HEK293 (cell line): Measurements from ENCODE around the gene OR4C11.

Source experiments
- CTCF ChIA-PET: fragments of 350-600 bp; formaldehyde crosslinking; extraction: SDS; loops from one replicate; lab custom pipeline; 2021; ENCODE audit warnings: antibody characterized with exemption; lab: Yijun Ruan, JAX
- POLR2A ChIA-PET: fragments of 300-600 bp; formaldehyde crosslinking; extraction: SDS; loops from one replicate; lab custom pipeline; 2020; ENCODE audit warnings: antibody characterized with exemption, inconsistent platforms; lab: Yijun Ruan, JAX
- H3K27ac ChIP-seq: fragments of 200-500 bp; sonication (Bioruptor generic); 2 replicates; pipeline ENCODE4 v1.5.1; 2014; ENCODE audit warnings: low read depth, low read length, control low read depth, inconsistent platforms; ENCODE audit errors: extremely low read depth
- H3K36me3 ChIP-seq, 2 experiments: fragments of 200-500 bp in 1 of 2; sonication (Bioruptor generic) in 1 of 2; 1 replicate in 1 of 2; 2 replicates in 1 of 2; pipeline ENCODE4 v1.5.1; 2014 to 2017; ENCODE audit warnings: inconsistent platforms in 2 of 2, low read length in 2 of 2; ENCODE audit not compliant: control insufficient read depth in 2 of 2, insufficient read depth in 1 of 2
- H3K4me1 ChIP-seq: fragments of 200-500 bp; sonication (Bioruptor generic); 2 replicates; pipeline ENCODE4 v1.5.1; 2014; ENCODE audit warnings: mild to moderate bottlenecking, low read length, inconsistent platforms; ENCODE audit not compliant: control insufficient read depth, insufficient read depth
- H3K4me3 ChIP-seq: 2 replicates; pipeline ENCODE4 v1.5.1; 2011; ENCODE audit warnings: low read depth, mild to moderate bottlenecking, control low read depth, low read length, moderate library complexity
- H3K9me3 ChIP-seq: fragments of 200-500 bp; sonication (Bioruptor generic); 2 replicates; pipeline ENCODE4 v1.5.1; 2014; ENCODE audit warnings: low read depth, low read length, inconsistent platforms; ENCODE audit not compliant: control insufficient read depth, insufficient read depth
- HOXD13 ChIP-seq: sonication (generic); formaldehyde crosslinking; IDR thresholded peaks from 2 replicates; pipeline ENCODE4 v1.8.0; 2022; ENCODE audit warnings: missing genetic modification reagents, borderline replicate concordance
- RBAK ChIP-seq: fragments of 450-650 bp; formaldehyde crosslinking; IDR thresholded peaks from 2 replicates; pipeline ENCODE4 v1.5.1; 2016; ENCODE audit warnings: missing biosample characterization, missing genetic modification characterization
- ZBTB6 ChIP-seq: fragments of 450-650 bp; formaldehyde crosslinking; IDR thresholded peaks from 2 replicates; pipeline ENCODE4 v1.5.1; 2017; ENCODE audit warnings: missing biosample characterization, missing genetic modification characterization
- ZFP37 ChIP-seq: fragments of 450-650 bp; formaldehyde crosslinking; IDR thresholded peaks from 2 replicates; pipeline ENCODE4 v1.5.1; 2016; ENCODE audit warnings: missing biosample characterization, missing genetic modification characterization
- ZFP41 ChIP-seq: fragments of 450-650 bp; formaldehyde crosslinking; IDR thresholded peaks from 2 replicates; pipeline ENCODE4 v1.5.1; 2016; ENCODE audit warnings: missing biosample characterization, missing genetic modification characterization, borderline replicate concordance
- ZFP69B ChIP-seq: fragments of 450-650 bp; formaldehyde crosslinking; IDR thresholded peaks from 2 replicates; pipeline ENCODE4 v1.5.1; 2016; ENCODE audit warnings: missing biosample characterization, missing genetic modification characterization
- ZNF138 ChIP-seq: fragments of 450-650 bp; formaldehyde crosslinking; IDR thresholded peaks from 2 replicates; pipeline ENCODE4 v1.5.1; 2016; ENCODE audit warnings: missing biosample characterization, missing genetic modification characterization, borderline replicate concordance
- ZNF140 ChIP-seq: fragments of 450-650 bp; formaldehyde crosslinking; IDR thresholded peaks from 2 replicates; pipeline ENCODE4 v1.5.1; 2016; ENCODE audit warnings: missing biosample characterization, missing genetic modification characterization
- ZNF2 ChIP-seq: fragments of 450-650 bp; formaldehyde crosslinking; IDR thresholded peaks from 2 replicates; pipeline ENCODE4 v1.5.1; 2016; ENCODE audit warnings: missing biosample characterization, missing genetic modification characterization
- ZNF202 ChIP-seq: fragments of 450-650 bp; formaldehyde crosslinking; IDR thresholded peaks from 2 replicates; pipeline ENCODE4 v1.5.1; 2016; ENCODE audit warnings: missing biosample characterization, missing genetic modification characterization, borderline replicate concordance
- ZNF280D ChIP-seq: fragments of 450-650 bp; formaldehyde crosslinking; IDR thresholded peaks from 2 replicates; pipeline ENCODE4 v1.5.1; 2016; ENCODE audit warnings: missing biosample characterization, missing genetic modification characterization
- ZNF350 ChIP-seq: fragments of 450-650 bp; formaldehyde crosslinking; IDR thresholded peaks from 2 replicates; pipeline ENCODE4 v1.5.0; 2017; ENCODE audit warnings: missing biosample characterization, mild to moderate bottlenecking, missing genetic modification characterization
- ZNF449 ChIP-seq: fragments of 450-650 bp; formaldehyde crosslinking; IDR thresholded peaks from 2 replicates; pipeline ENCODE4 v1.5.1; 2017; ENCODE audit warnings: missing biosample characterization, mild to moderate bottlenecking, missing genetic modification characterization, moderate library complexity
- ZNF501 ChIP-seq: fragments of 450-650 bp; formaldehyde crosslinking; IDR thresholded peaks from 2 replicates; pipeline ENCODE4 v1.5.1; 2016; ENCODE audit warnings: missing biosample characterization, missing genetic modification characterization
- ZNF561 ChIP-seq: fragments of 450-650 bp; IDR thresholded peaks from 2 replicates; pipeline ENCODE4 v1.5.1; 2018; ENCODE audit warnings: missing biosample characterization, missing genetic modification characterization, borderline replicate concordance
- ZNF658 ChIP-seq: fragments of 450-650 bp; formaldehyde crosslinking; IDR thresholded peaks from 2 replicates; pipeline ENCODE4; 2016; ENCODE audit warnings: missing biosample characterization, missing genetic modification characterization
- ZSCAN16 ChIP-seq: fragments of 450-650 bp; formaldehyde crosslinking; IDR thresholded peaks from 2 replicates; pipeline ENCODE4 v1.5.1; 2016; ENCODE audit warnings: missing biosample characterization, missing genetic modification characterization
- TF ChIP-seq, protein P1 (sequence below): fragments of 450-650 bp; formaldehyde crosslinking; IDR thresholded peaks from 2 replicates; pipeline ENCODE4 v1.5.1; 2016; ENCODE audit warnings: missing biosample characterization, missing genetic modification characterization
- TF ChIP-seq, protein P2 (sequence below): fragments of 450-650 bp; formaldehyde crosslinking; IDR thresholded peaks from 2 replicates; pipeline ENCODE4 v1.5.1; 2016; ENCODE audit warnings: missing biosample characterization, missing genetic modification characterization
- TF ChIP-seq, protein P3 (sequence below): fragments of 450-650 bp; formaldehyde crosslinking; IDR thresholded peaks from 2 replicates; pipeline ENCODE4 v1.5.0; 2017; ENCODE audit warnings: missing biosample characterization, missing genetic modification characterization, borderline replicate concordance

The OR4C11 gene

GRCh38 chr11:55624531-55624930, 17.1 kb upstream of the OR4C11 start:
- ChIA-PET POLR2A (no interaction called here), CTCF (no interaction called here)
- H3K4me3 ChIP-seq, result no peak overlapping the region
- TF ChIP-seq ZSCAN16 (tag by site-specific recombination) (no peak), ZFP41 (tag by site-specific recombination) (no peak), ZBTB6 (tag by site-specific recombination) (no peak), ZNF202 (tag by site-specific recombination) (no peak), ZNF501 (tag by site-specific recombination) (no peak), ZNF140 (tag by site-specific recombination) (no peak), ZNF350 (tag by site-specific recombination) (no peak), ZNF280D (no peak), ZNF561 (tag by site-specific recombination) (no peak), ZFP69B (tag by site-specific recombination) (no peak), ZNF2 (no peak)
- TF ChIP-seq, protein P1, sequence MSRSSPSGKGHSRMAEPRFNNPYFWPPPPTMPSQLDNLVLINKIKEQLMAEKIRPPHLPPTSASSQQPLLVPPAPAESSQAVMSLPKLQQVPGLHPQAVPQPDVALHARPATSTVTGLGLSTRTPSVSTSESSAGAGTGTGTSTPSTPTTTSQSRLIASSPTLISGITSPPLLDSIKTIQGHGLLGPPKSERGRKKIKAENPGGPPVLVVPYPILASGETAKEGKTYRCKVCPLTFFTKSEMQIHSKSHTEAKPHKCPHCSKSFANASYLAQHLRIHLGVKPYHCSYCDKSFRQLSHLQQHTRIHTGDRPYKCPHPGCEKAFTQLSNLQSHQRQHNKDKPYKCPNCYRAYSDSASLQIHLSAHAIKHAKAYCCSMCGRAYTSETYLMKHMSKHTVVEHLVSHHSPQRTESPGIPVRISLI (tag by site-specific recombination), result no peak
- TF ChIP-seq, protein P2, sequence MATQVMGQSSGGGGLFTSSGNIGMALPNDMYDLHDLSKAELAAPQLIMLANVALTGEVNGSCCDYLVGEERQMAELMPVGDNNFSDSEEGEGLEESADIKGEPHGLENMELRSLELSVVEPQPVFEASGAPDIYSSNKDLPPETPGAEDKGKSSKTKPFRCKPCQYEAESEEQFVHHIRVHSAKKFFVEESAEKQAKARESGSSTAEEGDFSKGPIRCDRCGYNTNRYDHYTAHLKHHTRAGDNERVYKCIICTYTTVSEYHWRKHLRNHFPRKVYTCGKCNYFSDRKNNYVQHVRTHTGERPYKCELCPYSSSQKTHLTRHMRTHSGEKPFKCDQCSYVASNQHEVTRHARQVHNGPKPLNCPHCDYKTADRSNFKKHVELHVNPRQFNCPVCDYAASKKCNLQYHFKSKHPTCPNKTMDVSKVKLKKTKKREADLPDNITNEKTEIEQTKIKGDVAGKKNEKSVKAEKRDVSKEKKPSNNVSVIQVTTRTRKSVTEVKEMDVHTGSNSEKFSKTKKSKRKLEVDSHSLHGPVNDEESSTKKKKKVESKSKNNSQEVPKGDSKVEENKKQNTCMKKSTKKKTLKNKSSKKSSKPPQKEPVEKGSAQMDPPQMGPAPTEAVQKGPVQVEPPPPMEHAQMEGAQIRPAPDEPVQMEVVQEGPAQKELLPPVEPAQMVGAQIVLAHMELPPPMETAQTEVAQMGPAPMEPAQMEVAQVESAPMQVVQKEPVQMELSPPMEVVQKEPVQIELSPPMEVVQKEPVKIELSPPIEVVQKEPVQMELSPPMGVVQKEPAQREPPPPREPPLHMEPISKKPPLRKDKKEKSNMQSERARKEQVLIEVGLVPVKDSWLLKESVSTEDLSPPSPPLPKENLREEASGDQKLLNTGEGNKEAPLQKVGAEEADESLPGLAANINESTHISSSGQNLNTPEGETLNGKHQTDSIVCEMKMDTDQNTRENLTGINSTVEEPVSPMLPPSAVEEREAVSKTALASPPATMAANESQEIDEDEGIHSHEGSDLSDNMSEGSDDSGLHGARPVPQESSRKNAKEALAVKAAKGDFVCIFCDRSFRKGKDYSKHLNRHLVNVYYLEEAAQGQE (tag by site-specific recombination), result no peak
- H3K4me1 ChIP-seq, result no peaks in the 10 kb centered on the region
- H3K9me3 ChIP-seq, result no peaks in the 10 kb centered on the region
- no peaks in the 10 kb centered on the region for H3K36me3 ChIP-seq
- no peak overlapping the region for H3K27ac ChIP-seq

GRCh38 chr11:55572548-55572947, 34.9 kb downstream of the OR4C11 start:
- TF ChIP-seq, protein P3, sequence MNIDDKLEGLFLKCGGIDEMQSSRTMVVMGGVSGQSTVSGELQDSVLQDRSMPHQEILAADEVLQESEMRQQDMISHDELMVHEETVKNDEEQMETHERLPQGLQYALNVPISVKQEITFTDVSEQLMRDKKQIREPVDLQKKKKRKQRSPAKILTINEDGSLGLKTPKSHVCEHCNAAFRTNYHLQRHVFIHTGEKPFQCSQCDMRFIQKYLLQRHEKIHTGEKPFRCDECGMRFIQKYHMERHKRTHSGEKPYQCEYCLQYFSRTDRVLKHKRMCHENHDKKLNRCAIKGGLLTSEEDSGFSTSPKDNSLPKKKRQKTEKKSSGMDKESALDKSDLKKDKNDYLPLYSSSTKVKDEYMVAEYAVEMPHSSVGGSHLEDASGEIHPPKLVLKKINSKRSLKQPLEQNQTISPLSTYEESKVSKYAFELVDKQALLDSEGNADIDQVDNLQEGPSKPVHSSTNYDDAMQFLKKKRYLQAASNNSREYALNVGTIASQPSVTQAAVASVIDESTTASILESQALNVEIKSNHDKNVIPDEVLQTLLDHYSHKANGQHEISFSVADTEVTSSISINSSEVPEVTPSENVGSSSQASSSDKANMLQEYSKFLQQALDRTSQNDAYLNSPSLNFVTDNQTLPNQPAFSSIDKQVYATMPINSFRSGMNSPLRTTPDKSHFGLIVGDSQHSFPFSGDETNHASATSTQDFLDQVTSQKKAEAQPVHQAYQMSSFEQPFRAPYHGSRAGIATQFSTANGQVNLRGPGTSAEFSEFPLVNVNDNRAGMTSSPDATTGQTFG, result no peak
- TF ChIP-seq ZNF138 (tag by site-specific recombination) (no peak), ZNF449 (tag by site-specific recombination) (no peak), ZFP69B (tag by site-specific recombination) (no peak), ZNF658 (tag by site-specific recombination) (no peak), RBAK (tag by site-specific recombination) (no peak), HOXD13 (CRISPR knock-in tag) (no peak), ZFP37 (tag by site-specific recombination) (no peak)
- H3K36me3 ChIP-seq, result no peaks in the 10 kb centered on the region
- CTCF ChIA-PET, result no interaction called here
- H3K27ac ChIP-seq, result no peak overlapping the region
- POLR2A ChIA-PET, result no interaction called here
- H3K4me3 ChIP-seq, result no peak overlapping the region
- H3K9me3 ChIP-seq, result no peaks in the 10 kb centered on the region
- no peaks in the 10 kb centered on the region for H3K4me1 ChIP-seq
